WTC11 (cell line): Measurements from ENCODE around the gene HNRNPH2.

Experiments
- CREM ChIP-seq: sonication (generic); formaldehyde crosslinking; IDR thresholded peaks from 2 replicates; pipeline ENCODE4 v1.8.1; 2022; ENCODE audit warnings: mild to moderate bottlenecking, missing genetic modification reagents, moderate library complexity
- CTCF ChIP-seq: fragments of 200-600 bp; IDR thresholded peaks from 2 replicates; pipeline ENCODE4 v1.8.0; 2022; ENCODE audit warnings: antibody characterized with exemption
- PRDM15 ChIP-seq: sonication (generic); formaldehyde crosslinking; IDR thresholded peaks from 2 replicates; pipeline ENCODE4 v1.8.0; 2022; ENCODE audit warnings: missing genetic modification reagents
- ZNF423 ChIP-seq: fragments of 250-450 bp; sonication (Bioruptor Pico); IDR thresholded peaks from 2 replicates; pipeline ENCODE4 v2.1.2; 2022; ENCODE audit warnings: mild to moderate bottlenecking, moderate library complexity

- TF ChIP-seq CTCF, result no peak
- TF ChIP-seq PRDM15 (CRISPR knock-in tag), result no peak
- no peak for TF ChIP-seq CREM (CRISPR knock-in tag)
- no peak for TF ChIP-seq ZNF423 (CRISPR knock-in tag)
These were observed 42.9 kb downstream of the HNRNPH2 start for GRCh38 chrX:101450961-101451360.
